B cell (primary cell): ENCODE data around the gene RBKS. TPM values are rescaled to one million over a fixed set of nuclear protein-coding genes. Genes with fewer than 3 reads are reported as not detected.

ENCODE experiments used
- ATAC-seq: fragments of 200-7000 bp; cut with Tn5 transposase; one replicate; pipeline ENCODE4 v1.10.0; 2021; ENCODE audit warnings: low read depth, mild to moderate bottlenecking, moderate number of reproducible peaks, moderate library complexity
- CTCF ChIA-PET: fragments of 350-600 bp; sonication (Branson Sonifier 250); formaldehyde crosslinking; loops from one replicate; lab custom pipeline; 2021; ENCODE audit warnings: antibody characterized with exemption, inconsistent platforms; lab: Charles Lee
- POLR2A ChIA-PET: fragments of 350-600 bp; sonication (Branson Sonifier 250); formaldehyde crosslinking; loops from one replicate; lab custom pipeline; 2021; ENCODE audit warnings: antibody characterized with exemption; lab: Charles Lee
- DNase-seq: peaks from one replicate; pipeline ENCODE4 v3.0.0; 2013
- H2AFZ ChIP-seq: 2 replicates; pipeline ENCODE4 v1.6.1; 2012; ENCODE audit warnings: mild to moderate bottlenecking, low read depth, low read length; ENCODE audit not compliant: insufficient read depth, poor library complexity, severe bottlenecking
- H3K27ac ChIP-seq, 2 donors: 1 replicate in 1 of 2; 2 replicates in 1 of 2; pipeline ENCODE4 v1.5.1; 2012 to 2013; ENCODE audit warnings: low read length in 2 of 2, mild to moderate bottlenecking in 2 of 2, moderate library complexity in 1 of 2
- H3K27me3 ChIP-seq, 4 experiments: fragments of 200-600 bp in 1 of 4; sonication (generic) in 1 of 4; replicated peaks in 1 of 4; 1 replicate in 2 of 4; 2 replicates in 2 of 4; pipeline versions ENCODE4 v1.6.1 to v1.7.0; 2013 to 2016; ENCODE audit warnings: low read length in 3 of 4, mild to moderate bottlenecking in 2 of 4, mixed read lengths in 1 of 4, moderate library complexity in 1 of 4; ENCODE audit not compliant: insufficient read depth in 4 of 4, control insufficient read depth in 3 of 4; ENCODE audit errors: control extremely low read depth in 1 of 4
- H3K36me3 ChIP-seq, 2 experiments: replicated peaks in 1 of 2; 1 replicate in 1 of 2; 2 replicates in 1 of 2; pipeline versions ENCODE4 v1.6.1 to v1.7.1; 2013; ENCODE audit warnings: low read length in 1 of 2; ENCODE audit not compliant: insufficient read depth in 2 of 2, control insufficient read depth in 1 of 2; ENCODE audit errors: control extremely low read depth in 1 of 2, extremely low read depth in 1 of 2
- H3K4me1 ChIP-seq, 2 donors: fragments of 200-600 bp in 1 of 2; sonication (generic) in 1 of 2; 1 replicate in 1 of 2; 2 replicates in 1 of 2; pipeline versions ENCODE4 v1.5.1 to v1.6.1; 2013 to 2017; ENCODE audit warnings: low read length in 2 of 2; ENCODE audit not compliant: control insufficient read depth in 2 of 2, insufficient read depth in 2 of 2
- H3K4me2 ChIP-seq: replicated peaks from 2 replicates; pipeline ENCODE3; 2012; ENCODE audit warnings: mild to moderate bottlenecking, low read depth, low read length; ENCODE audit not compliant: poor library complexity, severe bottlenecking
- H3K4me3 ChIP-seq, 5 experiments: fragments of 200-600 bp in 1 of 5; sonication (generic) in 1 of 5; 1 replicate in 3 of 5; 2 replicates in 2 of 5; pipeline versions ENCODE4 v1.5.1 to v1.7.0; 2011 to 2016; ENCODE audit warnings: low read length in 4 of 5, mild to moderate bottlenecking in 4 of 5, low read depth in 2 of 5, control low read depth in 1 of 5, moderate library complexity in 1 of 5; ENCODE audit not compliant: insufficient read depth in 1 of 5; ENCODE audit errors: control extremely low read depth in 1 of 5, extremely low read depth in 1 of 5
- H3K79me2 ChIP-seq: fragments of 200-600 bp; sonication (generic); one replicate; pipeline ENCODE4 v1.6.0; 2016; ENCODE audit warnings: low read length; ENCODE audit not compliant: control insufficient read depth, insufficient read depth
- H3K9ac ChIP-seq: fragments of 200-600 bp; sonication (generic); 2 replicates; pipeline ENCODE4 v1.6.1; 2017; ENCODE audit warnings: mild to moderate bottlenecking, low read length, moderate library complexity
- H3K9me3 ChIP-seq, 3 donors: one replicate each; pipeline versions ENCODE4 v1.6.1 to v1.7.1; 2013; ENCODE audit warnings: low read length in 2 of 3; ENCODE audit not compliant: control insufficient read depth in 2 of 3, insufficient read depth in 1 of 3; ENCODE audit errors: control extremely low read depth in 1 of 3
- H4K20me1 ChIP-seq: 2 replicates; pipeline ENCODE4 v1.6.0; 2012; ENCODE audit warnings: mild to moderate bottlenecking, low read length; ENCODE audit not compliant: insufficient read depth, control insufficient read depth, poor library complexity, severe bottlenecking
- H3K27ac Mint-ChIP-seq: one replicate; pipeline ENCODE4 v1.8.0; 2021; ENCODE audit warnings: mixed read lengths
- H3K27me3 Mint-ChIP-seq: one replicate; pipeline ENCODE4 v1.8.0; 2021; ENCODE audit warnings: mixed read lengths
- H3K4me1 Mint-ChIP-seq: one replicate; pipeline ENCODE4 v1.8.0; 2021; ENCODE audit warnings: mixed read lengths
- H3K4me3 Mint-ChIP-seq: one replicate; pipeline ENCODE4 v1.8.0; 2021; ENCODE audit warnings: mixed read lengths
- H3K9me3 Mint-ChIP-seq: one replicate; pipeline ENCODE4 v1.8.0; 2022; ENCODE audit warnings: mixed read lengths; ENCODE audit not compliant: insufficient read depth
- CTCF ChIP-seq: fragments of 200-600 bp; IDR thresholded peaks from one replicate; pipeline ENCODE4 v1.8.0; 2022; ENCODE audit warnings: antibody characterized with exemption, mild to moderate bottlenecking
- EZH2 ChIP-seq: IDR thresholded peaks from 2 replicates; pipeline ENCODE4 v1.6.1; 2012; ENCODE audit warnings: borderline replicate concordance, low read depth, mild to moderate bottlenecking, moderate library complexity, low read length; ENCODE audit not compliant: insufficient read depth, poor library complexity, severe bottlenecking
- WGBS: methylation state at CpG from one replicate; pipeline ENCODE4 v1.1.5; 2013; ENCODE audit warnings: missing lambda C conversion rate; ENCODE audit not compliant: insufficient coverage; 5-methylcytosine and 5-hydroxymethylcytosine counted together
- intact Hi-C: fragments of 100-400 bp; cut with micrococcal nuclease; formaldehyde crosslinking; loops from one replicate; pipeline ENCODE4 v1.10.0; 2022
- polyA plus RNA-seq: library from polyadenylated mRNA; depleted of rRNA; stranded (reverse); fragments of >200 nt; gene quantifications from 2 replicates; pipeline ENCODE4 v1.2.3, GENCODE V29; 2012
- total RNA-seq, 2 donors: library from RNA; stranded (reverse); fragments of 120-200 nt in 1 of 2; gene quantifications; 1 replicate in 1 of 2; 2 replicates in 1 of 2; pipeline versions ENCODE4 v1.2.3 to v1.2.4, GENCODE V29; 2013 to 2022

Gene RBKS
- total and polyA plus RNA-seq, 2 donors (not counting 1 experiment from before 2014, with no cell fraction given), result 6.4 to 9.2 TPM

DNA sequence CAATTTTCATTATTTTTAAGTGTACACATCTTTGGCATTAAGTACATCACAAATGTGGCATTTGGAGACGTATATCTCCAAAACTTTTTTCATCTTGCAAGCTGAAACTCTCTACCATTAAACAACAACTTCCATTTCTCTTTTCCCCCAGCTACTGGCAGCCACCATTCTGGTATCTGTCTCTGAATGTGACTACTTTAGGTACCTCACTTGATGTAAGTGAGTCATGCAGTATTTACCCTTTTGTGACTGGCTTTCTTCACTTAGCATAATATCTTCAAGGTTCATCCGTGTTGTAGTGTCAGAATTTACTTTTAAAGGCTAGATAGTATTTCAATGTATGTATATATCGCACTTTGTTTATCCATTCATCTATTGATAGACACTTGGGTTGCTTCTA, 17.4 kb upstream of the RBKS start:
- POLR2A ChIA-PET, result no interaction called here
- WGBS, result no CpG with 5 or more reads among the region's 3 CpGs
- Mint-ChIP-seq H3K4me1 (peaks cover 24% of the 10 kb centered on the region), H3K27ac (no peak overlapping the region), H3K27me3 (no peaks in the 10 kb centered on the region), H3K9me3 (no peaks in the 10 kb centered on the region), H3K4me3 (no peak overlapping the region)
- CTCF ChIA-PET, result no interaction called here
- H2AFZ ChIP-seq, result no peak overlapping the region
- no peak for TF ChIP-seq CTCF
- no peak for TF ChIP-seq EZH2
- intact Hi-C loops, result no loop called here
- no peak overlapping the region for H3K4me3 ChIP-seq
- no peak overlapping the region for H3K4me2 ChIP-seq
- H3K27me3 ChIP-seq, result no peaks in the 10 kb centered on the region
- H4K20me1 ChIP-seq, result no peaks in the 10 kb centered on the region
- ATAC-seq, result no peak
- peaks cover 4 to 8% of the 10 kb centered on the region in 2 donors for H3K4me1 ChIP-seq
- peaks cover 27% of the 10 kb centered on the region for H3K79me2 ChIP-seq
- H3K36me3 ChIP-seq, result no peaks in the 10 kb centered on the region
- no peak for DNase-seq
- H3K27ac ChIP-seq, result no peak overlapping the region
- H3K9ac ChIP-seq, result no peak overlapping the region
- no peaks in the 10 kb centered on the region for H3K9me3 ChIP-seq

DNA sequence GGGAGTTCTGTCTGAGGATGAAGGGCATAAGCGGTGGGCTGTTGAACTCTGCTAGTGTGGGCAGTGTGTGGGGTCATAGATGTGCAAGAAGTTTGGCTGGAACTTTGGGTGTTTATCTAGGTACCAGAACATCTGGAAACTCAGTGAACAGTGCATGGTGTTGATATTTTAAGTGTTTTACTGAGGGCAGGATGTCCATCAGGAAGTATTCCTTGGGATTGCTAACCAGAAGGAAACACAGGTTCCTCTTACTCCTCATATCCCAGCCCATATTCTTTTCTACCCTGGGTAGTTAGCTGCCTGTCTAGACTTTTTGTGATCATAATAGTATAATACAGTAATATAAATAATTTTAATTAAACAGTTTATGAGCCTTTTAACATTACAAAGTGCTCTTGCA, 15.9 kb upstream of the RBKS start:
- Mint-ChIP-seq H3K4me1 (peaks cover 16% of the 10 kb centered on the region), H3K4me3 (no peak overlapping the region), H3K9me3 (no peaks in the 10 kb centered on the region), H3K27ac (no peak overlapping the region), H3K27me3 (no peaks in the 10 kb centered on the region)
- Histone ChIP-seq H3K4me3 (no peak overlapping the region), H2AFZ (no peak overlapping the region), H3K4me1 (peaks cover 0 to 4% of the 10 kb centered on the region in 2 donors), H3K36me3 (peaks cover 0 to 3% of the 10 kb centered on the region in 2 experiments), H3K4me2 (no peak overlapping the region), H3K79me2 (peaks cover 32% of the 10 kb centered on the region), H3K9me3 (no peaks in the 10 kb centered on the region), H3K27ac (no peak overlapping the region), H3K27me3 (no peaks in the 10 kb centered on the region), H4K20me1 (no peaks in the 10 kb centered on the region), H3K9ac (no peak overlapping the region)
- no peak for TF ChIP-seq CTCF
- no peak for TF ChIP-seq EZH2
- ATAC-seq (no peak), DNase-seq (no peak)
- intact Hi-C loops, result no loop called here
- no CpG with 5 or more reads among the region's 1 CpG for WGBS
- ChIA-PET CTCF (no interaction called here), POLR2A (no interaction called here)
